Stimulated activated effector memory CD8-positive, alpha-beta T cell treated with anti-CD3 and anti-CD28 coated beads, Interleukin-12 subunit alpha, Interleukin-12 subunit beta, amount 100 ng/mL, for 72 hours (primary cell): ENCODE data around the gene C1S.

ENCODE experiments used
- ATAC-seq: fragments of 150-1000 bp; cut with Tn5 transposase; 2 replicates; pipeline ENCODE4 v1.10.0; 2021
- DNase-seq, 2 donors: peaks; one replicate each; pipeline ENCODE4 v3.0.0; 2021 to 2022; ENCODE audit warnings: low spot score in 2 of 2
- H3K27ac Mint-ChIP-seq: one replicate; pipeline ENCODE4 v1.8.0; 2022; ENCODE audit warnings: mild to moderate bottlenecking, mixed read lengths
- H3K36me3 Mint-ChIP-seq: one replicate; pipeline ENCODE4 v1.8.0; 2022; ENCODE audit warnings: mild to moderate bottlenecking, mixed read lengths
- H3K4me1 Mint-ChIP-seq: one replicate; pipeline ENCODE4 v1.8.0; 2022; ENCODE audit warnings: mixed read lengths
- H3K4me3 Mint-ChIP-seq: one replicate; pipeline ENCODE4 v1.8.0; 2022; ENCODE audit warnings: mild to moderate bottlenecking, mixed read lengths
- H3K9me3 Mint-ChIP-seq: one replicate; pipeline ENCODE4 v1.8.0; 2022; ENCODE audit warnings: mixed read lengths

Gene C1S

DNA sequence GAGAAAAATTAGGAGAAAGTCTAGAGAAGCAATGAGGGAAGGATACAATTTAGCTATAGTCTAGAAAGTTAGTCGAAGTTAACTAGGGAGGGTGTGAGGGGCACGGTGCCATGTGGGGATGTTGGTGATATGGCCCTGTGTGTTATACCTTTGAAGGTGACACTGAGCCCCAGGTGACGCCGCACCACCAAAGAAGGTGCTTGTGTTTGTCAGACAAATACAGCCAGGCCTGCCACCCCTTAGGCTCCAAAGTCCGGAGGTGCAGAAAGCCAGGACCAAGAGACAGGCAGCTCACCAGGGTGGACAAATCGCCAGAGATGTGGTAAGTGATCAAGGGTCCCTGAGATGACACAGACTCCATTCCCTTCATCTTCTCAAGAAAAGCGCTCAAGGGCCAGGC lies 1.1 kb downstream of the C1S start:
- H3K9me3 Mint-ChIP-seq = no peaks in the 10 kb centered on the region
- no peak for DNase-seq
- no peak overlapping the region for H3K4me3 Mint-ChIP-seq
- no peak overlapping the region for H3K27ac Mint-ChIP-seq
- no peaks in the 10 kb centered on the region for H3K36me3 Mint-ChIP-seq
- no peak for ATAC-seq
- H3K4me1 Mint-ChIP-seq = no peaks in the 10 kb centered on the region

- H3K4me1 Mint-ChIP-seq = no peaks in the 10 kb centered on the region
- ATAC-seq = no peak
Measured at GRCh38 chr12:7064516-7064915, 4.0 kb downstream of the C1S start.

GRCh38 chr12:7065073-7065623 lies 4.6 kb downstream of the C1S start:
- H3K27ac Mint-ChIP-seq = no peak overlapping the region
- DNase-seq (no peak), ATAC-seq (no peak)
- H3K4me1 Mint-ChIP-seq = no peaks in the 10 kb centered on the region
- no peak overlapping the region for H3K4me3 Mint-ChIP-seq
- H3K9me3 Mint-ChIP-seq = no peaks in the 10 kb centered on the region
- no peaks in the 10 kb centered on the region for H3K36me3 Mint-ChIP-seq

More at GRCh38 chr12:7064516-7064915, 4.0 kb downstream of the C1S start:
- H3K27ac Mint-ChIP-seq = no peak overlapping the region
- H3K4me3 Mint-ChIP-seq = no peak overlapping the region
- H3K9me3 Mint-ChIP-seq = no peaks in the 10 kb centered on the region
- no peak for DNase-seq
- no peaks in the 10 kb centered on the region for H3K36me3 Mint-ChIP-seq

DNA sequence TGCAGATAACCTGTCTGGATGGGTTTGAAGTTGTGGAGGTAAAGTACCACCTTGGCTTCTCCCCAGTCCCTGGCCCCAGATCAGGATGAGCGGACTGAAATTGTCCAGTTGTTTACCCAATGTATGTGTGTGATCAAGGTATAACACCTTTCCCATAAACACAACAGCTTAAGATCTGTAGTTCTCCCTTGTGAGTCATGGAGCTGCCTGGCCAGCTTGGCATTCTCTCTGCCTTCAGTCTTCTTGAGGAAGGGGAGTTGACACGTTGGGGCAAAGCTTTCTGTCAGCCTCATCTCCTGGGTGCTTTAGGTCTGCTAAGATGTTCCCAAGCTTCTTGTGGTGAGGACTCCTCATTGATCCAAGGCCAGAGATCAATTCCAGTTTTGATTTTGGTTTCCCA lies 6.1 kb downstream of the C1S start:
- no peak for ATAC-seq

GRCh38 chr12:7067096-7067495 lies 6.6 kb downstream of the C1S start:
- Mint-ChIP-seq H3K4me1 (no peaks in the 10 kb centered on the region), H3K27ac (no peak overlapping the region), H3K36me3 (no peaks in the 10 kb centered on the region), H3K4me3 (no peak overlapping the region), H3K9me3 (no peaks in the 10 kb centered on the region)
- no peak for DNase-seq
- no peak for ATAC-seq

More for the DNA sequence above, 6.1 kb downstream of the C1S start:
- no peaks in the 10 kb centered on the region for H3K36me3 Mint-ChIP-seq
- no peak overlapping the region for H3K4me3 Mint-ChIP-seq
- H3K9me3 Mint-ChIP-seq = no peaks in the 10 kb centered on the region
- H3K27ac Mint-ChIP-seq = no peak overlapping the region
- DNase-seq = no peak
- no peaks in the 10 kb centered on the region for H3K4me1 Mint-ChIP-seq

- DNase-seq = no peak
- H3K36me3 Mint-ChIP-seq = no peaks in the 10 kb centered on the region
- H3K4me3 Mint-ChIP-seq = no peak overlapping the region
- H3K9me3 Mint-ChIP-seq = no peaks in the 10 kb centered on the region
- H3K27ac Mint-ChIP-seq = no peak overlapping the region
- H3K4me1 Mint-ChIP-seq = no peaks in the 10 kb centered on the region
- no peak for ATAC-seq
Measured at GRCh38 chr12:7068240-7068993, 7.9 kb downstream of the C1S start.

DNA sequence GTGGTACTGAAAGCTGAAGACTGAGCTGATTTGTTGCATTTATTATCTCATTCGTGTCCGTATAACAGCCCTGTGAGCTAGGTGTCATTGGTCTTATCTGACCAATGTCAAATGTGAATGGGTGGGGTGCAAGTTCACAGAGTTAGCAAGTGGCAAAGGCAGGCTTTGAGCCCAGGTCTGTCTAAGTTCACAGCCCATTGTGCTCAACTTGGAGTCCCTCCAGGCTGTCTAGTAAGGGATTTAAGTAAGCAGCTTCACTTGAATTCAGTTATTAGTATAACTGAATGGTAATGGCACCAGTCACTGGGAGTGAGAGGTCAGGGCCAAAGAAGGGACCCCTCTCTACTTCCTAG lies 8.5 kb downstream of the C1S start:
- Mint-ChIP-seq H3K36me3 (no peaks in the 10 kb centered on the region), H3K4me1 (no peaks in the 10 kb centered on the region), H3K9me3 (no peaks in the 10 kb centered on the region), H3K4me3 (no peak overlapping the region), H3K27ac (no peak overlapping the region)
- DNase-seq (no peak), ATAC-seq (no peak)

DNA sequence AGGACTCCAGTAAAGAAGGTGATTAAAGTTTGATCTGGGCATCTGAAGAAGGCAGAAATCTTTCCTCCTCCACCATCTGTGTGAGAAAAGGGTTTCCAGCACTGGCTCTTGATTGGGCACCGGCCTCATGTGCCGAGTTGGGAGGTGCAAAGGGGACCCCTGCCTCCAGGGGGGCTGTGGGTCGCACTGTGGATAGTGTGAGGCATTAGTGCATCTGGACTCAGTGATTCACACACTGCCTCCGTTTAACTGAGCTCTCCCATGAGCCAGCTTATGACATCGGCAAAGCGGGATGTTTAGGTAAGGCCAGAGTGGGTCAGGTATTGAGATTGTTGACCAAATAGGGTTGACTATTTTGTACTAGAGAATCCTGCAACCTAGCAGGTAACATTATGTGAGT lies 8.9 kb downstream of the C1S start:
- H3K36me3 Mint-ChIP-seq = no peaks in the 10 kb centered on the region
- no peaks in the 10 kb centered on the region for H3K4me1 Mint-ChIP-seq
- ATAC-seq = no peak

DNA sequence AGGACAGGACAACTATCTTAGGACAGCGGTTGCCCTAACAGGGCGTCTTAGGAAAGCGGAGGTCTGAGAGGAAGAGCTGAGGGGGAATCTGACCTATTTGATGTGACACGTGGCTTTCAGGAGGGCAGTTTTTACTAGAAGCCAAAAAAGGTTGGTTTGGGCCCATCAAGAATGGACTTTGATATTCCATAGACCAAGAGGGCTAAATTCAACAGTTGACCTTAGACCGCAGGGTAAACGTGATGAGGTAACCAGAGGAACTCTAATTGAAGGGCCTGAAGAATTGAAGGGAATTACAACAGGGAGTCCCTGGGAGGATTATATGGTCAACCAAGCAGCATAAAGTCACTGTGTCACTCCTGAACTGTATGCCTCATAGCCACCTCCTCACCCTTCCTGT lies 11.5 kb downstream of the C1S start:
- no peak for ATAC-seq
- no peak for DNase-seq
- no peaks in the 10 kb centered on the region for H3K36me3 Mint-ChIP-seq
- no peak overlapping the region for H3K27ac Mint-ChIP-seq
- no peak overlapping the region for H3K4me3 Mint-ChIP-seq
- peaks cover 11% of the 10 kb centered on the region for H3K4me1 Mint-ChIP-seq
- H3K9me3 Mint-ChIP-seq = no peaks in the 10 kb centered on the region

More for the DNA sequence above, 8.9 kb downstream of the C1S start:
- H3K4me3 Mint-ChIP-seq = no peak overlapping the region
- no peak for DNase-seq
- H3K9me3 Mint-ChIP-seq = no peaks in the 10 kb centered on the region
- no peak overlapping the region for H3K27ac Mint-ChIP-seq

DNA sequence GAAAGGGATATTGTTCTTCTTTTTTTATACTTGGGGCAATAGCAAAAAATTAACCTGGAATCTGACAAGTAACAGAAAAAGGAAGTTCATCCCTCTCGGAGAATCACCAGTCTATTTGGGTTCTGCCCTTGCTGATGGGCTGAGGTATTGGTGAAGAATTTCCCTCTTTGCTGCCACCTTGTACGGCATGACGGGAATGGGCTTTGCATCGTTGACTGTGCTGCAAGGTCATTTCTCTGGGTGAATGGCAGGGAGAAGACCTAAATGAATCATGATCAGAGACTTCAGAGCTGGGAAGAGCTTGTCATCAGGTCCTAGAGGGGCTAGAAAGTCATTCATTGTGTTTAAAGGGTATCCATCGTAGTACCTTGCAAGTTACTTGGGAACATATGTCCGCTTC lies 12.0 kb downstream of the C1S start:
- no peak overlapping the region for H3K27ac Mint-ChIP-seq
- ATAC-seq = no peak
- peaks cover 11% of the 10 kb centered on the region for H3K4me1 Mint-ChIP-seq
- no peak overlapping the region for H3K4me3 Mint-ChIP-seq
- no peak for DNase-seq
- H3K9me3 Mint-ChIP-seq = no peaks in the 10 kb centered on the region
- no peaks in the 10 kb centered on the region for H3K36me3 Mint-ChIP-seq

- Mint-ChIP-seq H3K4me3 (no peak overlapping the region), H3K27ac (no peak overlapping the region), H3K4me1 (peaks cover 11% of the 10 kb centered on the region), H3K36me3 (no peaks in the 10 kb centered on the region), H3K9me3 (no peaks in the 10 kb centered on the region)
- DNase-seq (no peak), ATAC-seq (no peak)
Measured at GRCh38 chr12:7073946-7074345, 13.4 kb downstream of the C1S start.

- no peaks in the 10 kb centered on the region for H3K36me3 Mint-ChIP-seq
- H3K9me3 Mint-ChIP-seq = no peaks in the 10 kb centered on the region
- peaks cover 11% of the 10 kb centered on the region for H3K4me1 Mint-ChIP-seq
- DNase-seq (no peak), ATAC-seq (no peak)
- H3K4me3 Mint-ChIP-seq = no peak overlapping the region
- peak overlapping the region; percentile 45 for H3K27ac Mint-ChIP-seq
Measured at GRCh38 chr12:7075518-7075917, 15.0 kb downstream of the C1S start.

GRCh38 chr12:7075939-7076338 lies 15.4 kb downstream of the C1S start:
- ATAC-seq (no peak), DNase-seq (no peak)
- Mint-ChIP-seq H3K36me3 (no peaks in the 10 kb centered on the region), H3K27ac (peak overlapping the region; percentile 45), H3K4me1 (peaks cover 11% of the 10 kb centered on the region), H3K4me3 (no peak overlapping the region), H3K9me3 (no peaks in the 10 kb centered on the region)

DNA sequence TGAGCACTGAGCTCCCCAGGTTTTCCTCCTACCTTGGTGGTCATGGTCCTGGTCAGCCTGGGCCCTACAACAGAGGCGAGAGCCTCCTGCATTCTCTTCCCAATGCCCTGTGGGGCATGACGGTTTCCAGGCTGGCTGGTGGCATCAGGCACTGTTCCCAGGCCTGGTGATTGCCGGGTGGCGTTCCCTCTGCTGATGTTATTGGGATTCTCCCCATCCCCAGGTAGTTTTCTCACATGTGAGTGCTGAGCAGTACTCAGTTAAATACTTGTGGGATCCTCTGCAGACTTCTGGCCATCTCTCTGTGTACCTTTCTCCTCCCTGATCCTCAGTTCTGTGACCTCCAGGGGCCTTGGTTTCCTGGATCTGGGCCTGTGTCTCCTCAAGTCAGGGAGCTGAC lies 16.0 kb downstream of the C1S start:
- Mint-ChIP-seq H3K27ac (no peak overlapping the region), H3K4me1 (peaks cover 11% of the 10 kb centered on the region), H3K9me3 (no peaks in the 10 kb centered on the region), H3K36me3 (no peaks in the 10 kb centered on the region), H3K4me3 (no peak overlapping the region)
- ATAC-seq = no peak
- no peak for DNase-seq

GRCh38 chr12:7078163-7078562 lies 17.6 kb downstream of the C1S start:
- Mint-ChIP-seq H3K4me1 (peaks cover 14% of the 10 kb centered on the region), H3K27ac (no peak overlapping the region), H3K9me3 (peaks cover 3% of the 10 kb centered on the region), H3K36me3 (peaks cover 3% of the 10 kb centered on the region), H3K4me3 (no peak overlapping the region)
- DNase-seq (no peak), ATAC-seq (no peak)

- Mint-ChIP-seq H3K36me3 (peaks cover 8% of the 10 kb centered on the region), H3K4me1 (peaks cover 17% of the 10 kb centered on the region), H3K9me3 (peaks cover 5% of the 10 kb centered on the region), H3K27ac (no peak overlapping the region), H3K4me3 (no peak overlapping the region)
- DNase-seq (no peak), ATAC-seq (no peak)
Measured at GRCh38 chr12:7079826-7080125, 19.3 kb downstream of the C1S start.

- ATAC-seq (no peak), DNase-seq (no peak)
- peaks cover 7% of the 10 kb centered on the region for H3K4me1 Mint-ChIP-seq
- H3K36me3 Mint-ChIP-seq = peaks cover 8% of the 10 kb centered on the region
- peaks cover 5% of the 10 kb centered on the region for H3K9me3 Mint-ChIP-seq
- H3K4me3 Mint-ChIP-seq = no peak overlapping the region
- no peak overlapping the region for H3K27ac Mint-ChIP-seq
Measured at GRCh38 chr12:7081037-7081436, 20.5 kb downstream of the C1S start.
